GM19043 (cell line): ENCODE data around the gene MED13L.
"Not testable (repeated sequence)": the region's sequence is repeated elsewhere in the genome, so short reads cannot be mapped to it uniquely, and the experiment has no call there.

Experiments used
- ATAC-seq: cut with Tn5 transposase; IDR thresholded peaks from one replicate; pipeline ENCODE4 v1.9.1; 2021; ENCODE audit warnings: low read depth; ENCODE audit not compliant: unreplicated experiment

Gene MED13L

GRCh38 chr12:116137318-116137717 is 140.2 kb downstream of the MED13L start:
- no peak for ATAC-seq

GRCh38 chr12:116136340-116136739 is 141.2 kb downstream of the MED13L start:
- ATAC-seq: no peak

GRCh38 chr12:116135209-116135930 is 142.1 kb downstream of the MED13L start:
- no peak for ATAC-seq

- ATAC-seq: no peak
Measured at GRCh38 chr12:116133636-116134214, 143.8 kb downstream of the MED13L start.

GRCh38 chr12:116133149-116133548 is 144.3 kb downstream of the MED13L start:
- no peak for ATAC-seq

GRCh38 chr12:116131987-116132386 is 145.5 kb downstream of the MED13L start:
- ATAC-seq: not testable (repeated sequence)

- no peak for ATAC-seq
Measured at GRCh38 chr12:116131176-116131575, 146.3 kb downstream of the MED13L start.

GRCh38 chr12:116130431-116130830 is 147.1 kb downstream of the MED13L start:
- no peak for ATAC-seq

GRCh38 chr12:116128779-116129178 is 148.7 kb downstream of the MED13L start:
- no peak for ATAC-seq

- ATAC-seq: no peak
Measured at GRCh38 chr12:116127859-116128258, 149.6 kb downstream of the MED13L start.

- no peak for ATAC-seq
Measured at GRCh38 chr12:116126610-116127009, 150.9 kb downstream of the MED13L start.

- ATAC-seq: no peak
Measured at GRCh38 chr12:116125956-116126566, 151.4 kb downstream of the MED13L start.

GRCh38 chr12:116125084-116125483 is 152.4 kb downstream of the MED13L start:
- ATAC-seq: no peak

GRCh38 chr12:116123451-116124258 is 153.8 kb downstream of the MED13L start:
- peak; percentile 71 for ATAC-seq

GRCh38 chr12:116122628-116123027 is 154.9 kb downstream of the MED13L start:
- no peak for ATAC-seq

GRCh38 chr12:116121453-116121871 is 156.0 kb downstream of the MED13L start:
- ATAC-seq: no peak

GRCh38 chr12:116116650-116117424 is 160.7 kb downstream of the MED13L start:
- no peak for ATAC-seq

GRCh38 chr12:116113398-116114130 is 163.9 kb downstream of the MED13L start:
- ATAC-seq: no peak

GRCh38 chr12:116106870-116107269 is 170.6 kb downstream of the MED13L start:
- ATAC-seq: no peak
